Adrenal gland (tissue), 12 donors: Measurements from ENCODE around the gene COQ4. TPM values are rescaled to one million over a fixed set of nuclear protein-coding genes. Genes with fewer than 3 reads are reported as not detected.

Source experiments
- DNase-seq, 7 donors: peaks; one replicate each; pipeline ENCODE4 v3.0.0-alpha.2; 2019 to 2020
- H3K27ac ChIP-seq, 5 donors: fragments of 200-600 bp; sonication (generic) in 4 of 5; 1 replicate in 3 of 5; 2 replicates in 2 of 5; pipeline versions ENCODE4 v1.5.1 to v1.8.0; 2016 to 2020; ENCODE audit warnings: mild to moderate bottlenecking in 1 of 5
- H3K27me3 ChIP-seq: fragments of 200-600 bp; 2 replicates; pipeline ENCODE4 v1.8.0; 2021
- H3K36me3 ChIP-seq, 2 donors: fragments of 200-600 bp; replicated peaks in 1 of 2; 1 replicate in 1 of 2; 2 replicates in 1 of 2; pipeline versions ENCODE4 v1.5.1 to v1.8.0; 2018 to 2022
- H3K4me1 ChIP-seq, 2 donors: fragments of 200-600 bp; replicated peaks in 1 of 2; 1 replicate in 1 of 2; 2 replicates in 1 of 2; pipeline versions ENCODE4 v1.5.1 to v1.8.0; 2018 to 2021
- H3K4me3 ChIP-seq, 4 donors: fragments of 200-600 bp; sonication (generic) in 3 of 4; one replicate each; pipeline ENCODE4 v1.5.1; 2016 to 2018
- H3K9me3 ChIP-seq, 3 donors: fragments of 200-600 bp; sonication (generic) in 1 of 3; replicated peaks in 1 of 3; 1 replicate in 2 of 3; 2 replicates in 1 of 3; pipeline versions ENCODE4 v1.5.1 to v1.8.0; 2016 to 2021
- POLR2A ChIP-seq, 2 donors: fragments of 450-650 bp; IDR thresholded peaks; one replicate each; pipeline ENCODE4 v1.6.1; 2017; ENCODE audit warnings: antibody characterized with exemption in 2 of 2, mild to moderate bottlenecking in 2 of 2, moderate library complexity in 1 of 2
- WGBS, 4 donors: extraction: QIAGEN DNeasy Blood & Tissue Kit in 2 of 4; methylation state at CpG; one replicate each; pipeline versions ENCODE4 v1.1.5 to v1.1.7; 2013 to 2017; 5-methylcytosine and 5-hydroxymethylcytosine counted together
- intact Hi-C, 2 donors: fragments of 100-400 bp; cut with DNase I; formaldehyde crosslinking; loops; one replicate each; pipeline versions ENCODE4 v1.14.1 to v1.15.0; 2022 to 2023
- polyA plus RNA-seq, 3 donors: library from polyadenylated mRNA; stranded (reverse); fragments of 200-250 nt in 2 of 3; fragments of 350-450 nt in 1 of 3; fragmentation: Illumina TruSeq in 1 of 3; extraction: RNeasy Lipid Tissue Mini Kit (QIAGEN cat#74804) in 1 of 3; gene quantifications; one replicate each; pipeline ENCODE4 v1.2.3, GENCODE V29; 2013 to 2014
- total RNA-seq, 9 donors: library from RNA; depleted of rRNA in 4 of 9; stranded (reverse); fragments of >200 nt in 4 of 9; fragments of 120-200 nt in 1 of 9; fragmentation: NEBNext Ultra II Directional in 1 of 9; extraction: Animal tissue kit (Norgen Biotek cat#: 25700) in 1 of 9; gene quantifications; one replicate each; pipeline versions ENCODE4 v1.1.0 to v1.2.4, GENCODE V29; 2013 to 2023
- TF ChIP-seq, protein P1 (sequence below), 6 experiments: fragments of 450-650 bp in 4 of 6; fragments of 200-600 bp in 2 of 6; sonication (generic) in 1 of 6; IDR thresholded peaks; 1 replicate in 5 of 6; 2 replicates in 1 of 6; pipeline versions ENCODE4 v1.5.1 to v1.8.0; 2016 to 2021; ENCODE audit warnings: antibody characterized with exemption in 6 of 6, mild to moderate bottlenecking in 2 of 6, moderate library complexity in 1 of 6
- donor health status: healthy with polysubstance abuse.
- donor health status: Bipolar disorder and iron deficiency.
- donor health status: DM: yes; HTN: yes; CAD: no.
- donor health status: DM: no; HTN: no; CAD: no.
- donor health status: DM: no; HTN: no; CAD: no.
- donor health status: DM: yes; HTN: yes; CAD: no.

Gene COQ4
- total and polyA plus RNA-seq, 12 donors = 35.8 to 111 (median 71.0) TPM

DNA sequence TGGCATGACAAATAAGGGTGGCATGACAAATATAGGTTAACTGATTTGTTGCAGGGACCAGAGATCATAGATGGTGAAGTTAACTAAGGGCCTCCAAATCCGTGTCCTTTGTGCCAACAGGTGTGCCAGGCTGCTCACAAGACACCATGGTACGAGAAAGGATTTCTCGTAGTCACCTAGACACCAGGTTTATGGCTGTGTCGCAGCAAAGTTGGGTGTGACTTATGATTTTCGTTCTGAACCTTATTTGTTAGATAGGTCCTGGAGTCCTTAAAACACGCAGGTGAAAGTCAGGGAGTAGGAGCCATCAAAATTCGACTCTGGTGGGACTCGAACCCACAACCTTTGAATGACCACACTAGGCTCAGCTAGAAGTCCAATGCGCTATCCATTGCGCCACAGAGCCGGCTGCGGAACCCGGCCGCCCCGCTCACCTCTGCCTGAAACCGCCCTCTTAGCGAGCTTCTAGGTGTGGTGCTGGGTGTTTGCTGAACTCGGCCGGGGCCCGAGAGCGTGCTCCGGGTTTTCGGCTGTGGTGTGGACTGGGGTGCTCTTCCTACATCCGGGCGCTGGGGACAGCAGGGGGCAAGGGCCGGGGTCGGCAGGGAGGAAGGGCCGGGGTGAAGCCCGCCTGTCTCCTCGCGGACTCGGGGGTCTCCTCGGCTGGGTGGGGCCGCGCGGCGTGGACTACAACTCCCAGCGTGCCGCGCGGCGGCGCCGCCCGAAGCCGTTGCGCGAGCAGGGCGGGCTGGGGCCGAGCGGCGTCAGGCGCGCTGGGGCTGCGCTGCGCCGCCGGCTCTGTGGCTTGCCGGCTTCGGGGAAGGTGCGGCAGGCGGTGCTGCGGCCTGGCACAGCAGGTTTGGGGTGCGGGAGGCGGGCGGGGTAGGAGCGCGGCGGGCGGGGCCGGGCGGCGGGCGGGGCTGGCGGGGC lies 17.4 kb downstream of the COQ4 start, which contains the start of gene SLC27A4:
SLC27A4 (plus strand) TSS at position 767 of the 930 bp plus-strand sequence. CDS start 2,606 bp downstream, outside the sequence.
- 6 to 27% (median 13%) methylated on average over 18 to 75 of the region's 75 CpGs for WGBS, 4 donors
- Histone ChIP-seq H3K27me3 (no peaks in the 10 kb centered on the region), H3K36me3 (peaks cover 0 to 15% of the 10 kb centered on the region in 2 donors), H3K27ac (peak within 1 kb of the TSS in 3 of 5 donors; percentile 18 to 91 (median 60)), H3K9me3 (no peaks in the 10 kb centered on the region), H3K4me3 (peak within 1 kb of the TSS in 2 of 4 donors; percentile 68 to 91), H3K4me1 (peaks cover 0 to 9% of the 10 kb centered on the region in 2 donors)
- peak in 1 of 2 donors; percentile 36 for TF ChIP-seq POLR2A (IDR thresholded peaks at IDR 0.05)
- TF ChIP-seq, protein P1, sequence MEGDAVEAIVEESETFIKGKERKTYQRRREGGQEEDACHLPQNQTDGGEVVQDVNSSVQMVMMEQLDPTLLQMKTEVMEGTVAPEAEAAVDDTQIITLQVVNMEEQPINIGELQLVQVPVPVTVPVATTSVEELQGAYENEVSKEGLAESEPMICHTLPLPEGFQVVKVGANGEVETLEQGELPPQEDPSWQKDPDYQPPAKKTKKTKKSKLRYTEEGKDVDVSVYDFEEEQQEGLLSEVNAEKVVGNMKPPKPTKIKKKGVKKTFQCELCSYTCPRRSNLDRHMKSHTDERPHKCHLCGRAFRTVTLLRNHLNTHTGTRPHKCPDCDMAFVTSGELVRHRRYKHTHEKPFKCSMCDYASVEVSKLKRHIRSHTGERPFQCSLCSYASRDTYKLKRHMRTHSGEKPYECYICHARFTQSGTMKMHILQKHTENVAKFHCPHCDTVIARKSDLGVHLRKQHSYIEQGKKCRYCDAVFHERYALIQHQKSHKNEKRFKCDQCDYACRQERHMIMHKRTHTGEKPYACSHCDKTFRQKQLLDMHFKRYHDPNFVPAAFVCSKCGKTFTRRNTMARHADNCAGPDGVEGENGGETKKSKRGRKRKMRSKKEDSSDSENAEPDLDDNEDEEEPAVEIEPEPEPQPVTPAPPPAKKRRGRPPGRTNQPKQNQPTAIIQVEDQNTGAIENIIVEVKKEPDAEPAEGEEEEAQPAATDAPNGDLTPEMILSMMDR (IDR thresholded peaks at IDR 0.05) = peak in 1 of 6 experiments; percentile 25
- DNase-seq = peak; percentile 69 to 81 (median 72)
- intact Hi-C loops = loop anchor here (5.0 to 10.0 kb wide), 2 partner anchors 45 to 48 kb away; no protein-coding TSS in a partner anchor

- H3K9me3 ChIP-seq = no peaks in the 10 kb centered on the region
- H3K4me1 ChIP-seq = peaks cover 0 to 9% of the 10 kb centered on the region in 2 donors
- intact Hi-C loops = loop anchor here (5.0 to 10.0 kb wide), 2 partner anchors 46 to 49 kb away; no protein-coding TSS in a partner anchor
- H3K27me3 ChIP-seq = no peaks in the 10 kb centered on the region
- TF ChIP-seq, protein P1 (IDR thresholded peaks at IDR 0.05) = no peak
- TF ChIP-seq POLR2A (IDR thresholded peaks at IDR 0.05) = no peak
- H3K27ac ChIP-seq = peak overlapping the region in 3 of 5 donors; percentile 18 to 91 (median 60)
- WGBS, 4 donors = 1 to 2% (median 1%) methylated on average over 10 to 48 of the region's 48 CpGs
- H3K36me3 ChIP-seq = peaks cover 0 to 24% of the 10 kb centered on the region in 2 donors
- DNase-seq = peak in 3 of 7 donors; percentile 25 to 38 (median 36)
- peak overlapping the region in 2 of 4 donors; percentile 68 to 91 for H3K4me3 ChIP-seq
Measured at GRCh38 chr9:128340691-128341434, 18.2 kb downstream of the COQ4 start.

- peaks cover 0 to 26% of the 10 kb centered on the region in 2 donors for H3K36me3 ChIP-seq
- DNase-seq = peak; percentile 48 to 81 (median 61)
- H3K27ac ChIP-seq = no peak overlapping the region
- TF ChIP-seq, protein P1 (IDR thresholded peaks at IDR 0.05) = peak; percentile 32 to 64 (median 56)
- TF ChIP-seq POLR2A (IDR thresholded peaks at IDR 0.05) = no peak
- peaks cover 0 to 9% of the 10 kb centered on the region in 2 donors for H3K4me1 ChIP-seq
- intact Hi-C loops = loop anchor here (5.0 to 10.0 kb wide), 2 partner anchors 47 to 49 kb away; no protein-coding TSS in a partner anchor
- no peaks in the 10 kb centered on the region for H3K9me3 ChIP-seq
- 32 to 53% (median 34%) methylated on average over 7 to 13 of the region's 13 CpGs for WGBS, 4 donors
- H3K4me3 ChIP-seq = peak overlapping the region in 1 of 4 donors; percentile 91
- H3K27me3 ChIP-seq = no peaks in the 10 kb centered on the region
Measured at GRCh38 chr9:128341435-128341849, 18.8 kb downstream of the COQ4 start.
